Dermis blood vessel endothelial cell (primary cell): Measurements from ENCODE around the gene TYK2. TPM values are rescaled to one million over a fixed set of nuclear protein-coding genes. Genes with fewer than 3 reads are reported as not detected.

Experiments
- DNase-seq: peaks from one replicate; pipeline ENCODE4 v3.0.0; 2010
- total RNA-seq: library from RNA; depleted of rRNA; stranded (reverse); fragments of >200 nt; gene quantifications from 2 replicates; pipeline ENCODE4 v1.2.3, GENCODE V29; 2014

TYK2 gene
- total RNA-seq, 1 donor from 2014 or later = 95.6 TPM

- peak; percentile 42 for DNase-seq
Observed at GRCh38 chr19:10305139-10305806, 75.1 kb downstream of the TYK2 start.

Other genes starting within 250 kb of the TYK2 start
- 37.9 and 67.9 TPM in 2 replicates for gene DNMT1, start 185.6 kb downstream of the TYK2 start, total RNA-seq
- gene S1PR2, start 149.2 kb downstream of the TYK2 start, total RNA-seq = 0.70 and 0.85 TPM in 2 replicates
- gene MRPL4, start 128.4 kb downstream of the TYK2 start, total RNA-seq = 19.9 and 44.6 TPM in 2 replicates
- gene ICAM1, start 109.5 kb downstream of the TYK2 start, total RNA-seq = 21.3 and 59.7 TPM in 2 replicates
- 0.79 and 0.85 TPM in 2 replicates for gene ICAM4, start 93.6 kb downstream of the TYK2 start, total RNA-seq
- gene ICAM5, start 90.6 kb downstream of the TYK2 start, total RNA-seq = 0.09 and 0.17 TPM in 2 replicates
- gene ZGLP1, start 70.8 kb downstream of the TYK2 start, total RNA-seq = 0.47 and 1.4 TPM in 2 replicates
- gene FDX2, start 64.6 kb downstream of the TYK2 start, total RNA-seq = 18.7 and 25.4 TPM in 2 replicates
- 13.3 and 30.9 TPM in 2 replicates for gene RAVER1, start 47.0 kb downstream of the TYK2 start, total RNA-seq
- 7.2 and 9.4 TPM in 2 replicates for gene ICAM3, start 40.9 kb downstream of the TYK2 start, total RNA-seq
- gene CDC37, start 23.0 kb upstream of the TYK2 start, total RNA-seq = 367 and 370 TPM in 2 replicates
- 2.2 and 5.3 TPM in 2 replicates for gene PDE4A, start 40.0 kb upstream of the TYK2 start, total RNA-seq
- 125 and 147 TPM in 2 replicates for gene KEAP1, start 122.8 kb upstream of the TYK2 start, total RNA-seq
- under 0.01 TPM in 1 of 2 replicates, not detected in the other for gene S1PR5, start 136.9 kb upstream of the TYK2 start, total RNA-seq
- gene ATG4D, start 163.3 kb upstream of the TYK2 start, total RNA-seq = 9.5 and 12.6 TPM in 2 replicates
- 8.6 and 11.2 TPM in 2 replicates for gene KRI1, start 185.4 kb upstream of the TYK2 start, total RNA-seq
- 4.6 and 7.6 TPM in 2 replicates for gene CDKN2D, start 188.4 kb upstream of the TYK2 start, total RNA-seq
- 0.17 TPM in 1 of 2 replicates, not detected in the other for gene AP1M2, start 206.7 kb upstream of the TYK2 start, total RNA-seq
- 67.7 and 132 TPM in 2 replicates for gene SLC44A2, start 245.0 kb upstream of the TYK2 start, total RNA-seq